Globus pallidus (tissue), 1 donor: ENCODE results near the gene COG5.

ENCODE experiments used
- DNase-seq: peaks from one replicate; pipeline ENCODE4 v3.0.0-alpha.2; 2015; ENCODE audit warnings: low spot score

Gene COG5

DNA sequence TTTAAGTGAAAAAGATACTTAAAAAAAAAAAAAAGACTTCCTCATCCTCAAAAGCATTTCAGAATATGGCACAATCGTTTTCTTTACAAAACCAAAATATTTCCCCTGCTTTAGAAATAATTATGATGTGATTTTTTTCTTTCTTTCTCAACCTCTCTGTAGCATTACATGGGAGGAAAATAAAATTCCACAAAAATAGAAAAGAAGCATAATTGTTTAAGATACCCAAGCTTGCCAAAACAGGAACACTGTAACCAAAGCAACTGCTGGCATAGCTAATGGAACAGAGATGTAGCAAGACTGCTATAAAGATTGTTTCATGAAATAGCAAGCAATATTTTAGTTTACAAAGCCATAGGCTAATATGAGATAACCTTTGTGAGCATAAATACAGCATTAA is 169.4 kb downstream of the COG5 start:
- no peak for DNase-seq

DNA sequence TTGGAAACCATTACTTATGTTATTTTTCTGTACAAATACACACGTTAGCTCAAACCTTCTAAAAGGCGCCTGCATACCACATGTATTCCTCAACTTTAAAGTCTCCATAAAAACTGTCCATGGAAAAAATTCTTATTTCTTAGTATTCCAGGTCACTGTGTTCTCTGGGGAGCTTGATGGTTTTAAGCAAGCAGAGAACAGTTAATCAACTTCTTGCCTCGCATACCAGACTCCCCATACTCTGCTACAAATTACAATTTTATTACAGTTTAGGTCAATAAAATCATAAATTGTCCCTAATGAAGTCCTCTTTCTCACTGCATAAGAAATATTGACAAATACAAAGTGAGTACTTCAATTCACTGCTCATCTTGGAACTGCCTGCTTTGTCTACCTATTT is 170.9 kb downstream of the COG5 start:
- DNase-seq = no peak

DNA sequence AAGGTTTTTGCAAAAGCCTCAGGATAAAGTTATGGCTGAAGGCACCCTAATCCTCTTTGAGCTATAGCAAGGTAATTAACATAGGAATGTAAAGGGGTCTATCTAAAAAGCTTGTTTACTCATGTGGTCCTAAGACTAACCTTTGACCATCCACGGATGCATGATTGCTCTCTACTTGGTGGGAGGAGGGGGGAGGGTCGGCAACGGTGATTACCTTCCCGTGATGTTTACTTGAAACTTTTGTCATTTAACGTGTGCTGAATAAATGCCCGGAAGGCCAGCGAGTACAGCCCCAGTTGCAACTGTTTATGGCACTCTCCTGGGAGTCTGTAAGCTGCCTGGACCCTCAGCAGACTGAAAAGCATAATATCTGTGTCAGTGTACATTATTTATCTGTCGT is 172.8 kb downstream of the COG5 start:
- no peak for DNase-seq

DNA sequence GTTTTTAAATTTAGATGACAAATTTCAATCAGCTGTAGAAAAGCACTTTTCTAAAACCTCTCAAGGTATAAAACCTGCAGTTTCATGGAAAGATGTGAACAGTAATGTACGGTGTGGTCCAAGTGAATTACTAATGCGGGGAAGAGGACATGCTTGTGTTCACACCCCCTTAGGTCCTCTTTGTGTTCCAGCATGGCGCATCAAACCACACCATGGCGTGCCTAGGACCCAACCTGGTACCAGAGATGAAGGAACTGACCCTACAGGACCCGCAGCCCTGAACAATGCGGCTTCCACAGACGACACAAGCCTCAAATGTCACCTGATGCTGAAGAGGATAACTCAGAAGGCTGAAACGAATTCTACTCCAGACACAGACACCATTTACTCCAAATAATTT is 175.1 kb downstream of the COG5 start:
- DNase-seq = no peak

DNA sequence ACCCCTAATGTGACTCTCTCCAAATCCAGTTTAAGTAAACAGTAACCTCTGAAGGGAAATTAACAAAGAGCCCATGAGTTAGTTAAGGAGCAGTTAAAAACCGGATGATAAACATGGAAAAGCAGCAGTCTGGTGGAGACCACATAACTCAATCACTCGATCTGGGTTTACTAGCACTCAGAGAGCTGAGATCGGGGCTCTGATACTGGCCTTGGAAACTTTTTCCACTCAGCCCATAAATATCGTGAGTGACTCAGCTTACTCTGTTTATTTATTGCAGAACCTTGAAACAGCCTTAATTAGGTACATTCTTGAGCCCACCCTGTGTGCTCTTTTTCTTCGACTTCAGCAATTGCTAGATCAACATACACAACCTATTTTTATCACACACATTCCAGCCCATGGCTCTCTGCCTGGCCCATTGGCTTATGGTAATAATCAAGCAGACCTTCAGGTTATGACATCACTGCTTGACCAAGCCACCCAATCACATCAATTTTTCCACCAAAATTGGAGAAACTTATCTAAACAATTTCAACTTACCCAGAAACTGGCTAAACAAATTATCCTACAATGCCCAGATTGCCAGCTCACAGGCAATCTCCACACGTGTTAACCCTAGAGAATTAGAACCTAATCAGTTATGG is 176.0 kb downstream of the COG5 start:
- DNase-seq = no peak

DNA sequence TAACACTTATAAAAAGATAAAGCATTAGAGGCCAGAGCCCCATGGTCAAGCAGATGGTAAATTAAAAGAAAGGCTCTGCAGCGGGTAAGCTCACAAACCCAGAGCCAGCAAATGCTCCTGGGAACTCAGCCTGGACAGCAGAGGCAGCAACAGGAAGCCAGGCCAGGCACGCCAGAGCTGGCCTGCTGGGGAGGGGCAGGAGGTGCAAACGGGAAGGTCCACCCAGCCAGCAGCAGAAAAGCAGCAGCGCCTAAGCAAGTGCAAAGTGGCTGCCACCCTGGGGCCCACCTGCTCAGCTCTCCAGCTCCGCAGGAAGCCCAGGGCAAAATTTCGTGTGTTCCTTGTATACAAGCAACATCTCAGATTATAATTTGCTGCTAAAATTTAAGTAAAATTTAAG is 176.6 kb downstream of the COG5 start:
- DNase-seq = no peak

DNA sequence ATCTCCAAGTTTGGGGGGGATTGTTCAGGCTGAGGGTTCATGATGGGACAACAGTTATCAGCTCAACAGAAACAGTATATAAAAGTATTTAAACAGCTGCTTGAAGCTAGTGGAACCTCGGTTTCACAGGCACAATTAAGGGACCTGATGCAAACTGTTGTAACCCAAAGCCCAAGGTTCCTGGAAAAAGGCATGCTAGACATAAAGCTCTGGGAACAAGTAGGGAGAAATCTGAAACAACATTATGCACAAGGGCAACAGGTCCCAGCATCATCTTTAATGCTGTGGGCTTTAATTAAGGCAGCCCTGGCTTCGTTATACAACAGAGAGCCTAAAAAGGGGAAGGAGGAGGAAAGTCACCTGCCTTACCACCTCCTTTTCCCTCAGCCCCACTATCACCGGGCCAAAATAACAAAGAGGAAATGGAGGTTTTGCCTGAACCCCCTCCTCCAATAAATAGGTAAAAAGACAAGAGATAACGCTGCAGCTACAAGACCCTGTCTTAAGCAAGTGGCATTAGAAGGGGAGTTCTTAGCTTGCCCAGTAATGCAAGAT is 177.1 kb downstream of the COG5 start:
- no peak for DNase-seq

DNA sequence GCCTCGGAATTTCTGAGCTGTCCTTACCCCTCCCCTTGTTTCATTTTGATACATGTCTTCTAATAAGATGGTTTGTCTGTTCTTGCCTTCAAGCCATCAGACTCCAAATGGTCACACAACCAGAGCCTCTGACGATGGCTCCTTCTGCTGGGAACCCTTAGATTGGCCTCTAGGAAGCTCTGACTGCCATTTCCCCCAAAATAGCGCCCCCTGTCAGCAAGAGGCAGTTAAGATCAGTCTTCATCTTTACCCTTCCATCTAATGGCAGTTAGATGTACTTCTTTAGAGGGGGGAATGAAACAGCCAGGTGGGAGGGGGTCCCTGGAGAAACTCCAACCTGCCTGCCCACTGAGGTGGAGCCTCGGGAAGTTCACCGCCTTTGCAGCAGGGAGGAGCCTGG is 179.7 kb downstream of the COG5 start:
- no peak for DNase-seq

DNA sequence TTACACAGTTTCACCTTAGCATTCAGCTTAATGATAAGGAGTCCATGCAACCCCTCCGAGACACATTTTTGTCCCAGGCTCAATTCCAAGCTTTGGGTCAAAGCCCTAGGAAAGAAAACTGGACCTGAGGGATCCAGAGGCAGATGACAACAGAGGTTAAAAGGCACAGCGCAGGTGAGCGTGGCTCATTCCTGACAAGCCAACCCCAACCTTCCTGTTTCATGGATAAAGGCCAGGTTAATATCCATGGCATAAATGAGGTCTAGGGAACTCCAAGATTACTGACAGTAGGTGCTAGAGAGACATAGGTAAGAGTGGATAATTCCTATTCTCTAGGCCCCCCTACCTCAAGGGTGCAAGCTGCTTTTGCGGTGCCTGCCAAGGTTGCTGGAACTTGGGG is 180.5 kb downstream of the COG5 start:
- DNase-seq = no peak

DNA sequence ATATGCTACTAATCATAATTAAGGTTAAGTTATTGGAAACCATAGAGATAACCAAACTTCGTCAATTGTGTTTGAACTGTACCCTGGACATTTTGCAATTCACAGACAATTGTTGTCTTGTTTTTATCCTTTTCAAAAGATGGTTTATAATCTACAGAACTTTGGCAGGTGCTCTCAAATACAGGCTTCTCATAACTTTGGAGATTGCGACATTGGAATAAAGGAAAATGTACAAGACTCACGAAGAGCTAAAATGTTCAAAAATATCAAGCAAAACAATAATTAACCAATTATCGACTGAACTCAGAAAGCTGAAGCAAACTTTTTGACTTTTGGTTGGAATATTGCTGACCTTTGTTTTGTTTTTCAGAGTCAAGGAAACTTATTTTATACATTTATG is 182.3 kb downstream of the COG5 start:
- DNase-seq = no peak

DNA sequence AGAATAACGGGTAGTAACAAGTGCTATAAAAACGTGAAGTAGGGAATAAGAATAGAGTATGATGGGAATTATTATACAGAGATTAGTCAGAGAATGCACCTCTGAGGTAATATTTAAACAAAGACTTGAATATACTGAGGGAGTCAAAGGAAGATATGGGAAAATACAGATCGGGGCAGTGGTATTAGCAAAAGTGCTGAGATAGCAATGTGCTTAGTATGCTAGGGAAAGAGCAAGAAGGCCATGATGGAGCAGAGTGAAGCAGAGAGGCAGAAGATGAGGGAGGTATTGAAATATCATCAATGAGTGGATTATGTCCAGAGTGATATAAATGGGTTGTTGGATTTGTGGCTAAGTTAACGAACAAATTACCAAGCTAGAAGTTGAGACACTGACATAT is 190.4 kb downstream of the COG5 start:
- DNase-seq = no peak

DNA sequence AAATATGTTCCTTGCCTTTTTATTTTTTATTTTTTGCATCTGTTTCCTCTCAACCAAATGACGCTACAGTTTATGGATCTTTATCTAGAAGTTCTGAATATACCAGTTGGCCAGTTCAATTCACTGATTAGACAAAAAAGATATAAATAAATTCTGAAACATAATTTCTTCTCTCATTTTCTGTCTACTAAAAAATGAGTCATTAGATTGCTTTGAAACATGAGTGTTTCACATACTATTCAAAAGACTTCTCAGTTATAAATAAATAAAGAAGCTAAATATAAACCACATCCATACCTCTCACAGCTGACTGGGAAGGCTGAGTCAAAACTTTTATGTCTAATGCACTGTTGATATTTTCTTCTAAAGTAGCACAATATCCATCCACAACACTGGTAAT is 191.4 kb downstream of the COG5 start:
- no peak for DNase-seq

DNA sequence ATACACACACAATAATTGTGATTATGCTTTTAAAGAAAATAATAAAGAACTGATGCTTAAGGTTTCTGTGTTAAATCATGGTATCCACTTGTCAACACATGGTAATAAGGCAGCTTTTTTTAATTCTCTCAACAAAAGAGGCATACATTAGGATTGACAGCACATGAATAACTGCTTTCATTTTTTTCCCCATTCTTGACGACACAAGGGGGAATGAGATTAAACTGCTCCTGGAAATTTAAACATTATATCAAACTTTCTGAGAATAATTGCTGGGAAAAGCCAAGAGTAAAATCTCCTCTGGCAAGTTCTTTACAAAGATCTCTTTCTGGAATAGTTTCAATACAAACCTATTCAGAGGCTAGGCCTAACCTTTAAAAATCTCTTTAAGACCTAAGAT is 192.9 kb downstream of the COG5 start:
- DNase-seq = peak; percentile 5

DNA sequence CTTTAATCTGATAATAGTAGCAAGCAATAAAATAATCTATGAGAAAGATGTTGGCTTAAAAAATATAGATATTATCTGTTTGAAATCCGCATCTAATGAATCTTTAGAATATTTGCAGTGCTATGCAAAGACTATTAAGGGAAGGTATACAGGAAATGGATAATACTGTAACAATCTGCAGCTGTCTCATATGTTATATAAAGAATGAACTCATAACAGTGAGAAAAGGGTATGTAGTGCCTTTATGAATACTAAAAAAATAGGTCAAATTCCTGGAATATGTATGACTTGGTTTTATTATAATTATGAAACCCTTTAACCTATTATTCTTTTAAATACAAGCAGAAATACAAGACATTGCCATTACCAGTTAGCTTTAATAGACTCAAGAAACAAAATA is 198.9 kb downstream of the COG5 start:
- no peak for DNase-seq

DNA sequence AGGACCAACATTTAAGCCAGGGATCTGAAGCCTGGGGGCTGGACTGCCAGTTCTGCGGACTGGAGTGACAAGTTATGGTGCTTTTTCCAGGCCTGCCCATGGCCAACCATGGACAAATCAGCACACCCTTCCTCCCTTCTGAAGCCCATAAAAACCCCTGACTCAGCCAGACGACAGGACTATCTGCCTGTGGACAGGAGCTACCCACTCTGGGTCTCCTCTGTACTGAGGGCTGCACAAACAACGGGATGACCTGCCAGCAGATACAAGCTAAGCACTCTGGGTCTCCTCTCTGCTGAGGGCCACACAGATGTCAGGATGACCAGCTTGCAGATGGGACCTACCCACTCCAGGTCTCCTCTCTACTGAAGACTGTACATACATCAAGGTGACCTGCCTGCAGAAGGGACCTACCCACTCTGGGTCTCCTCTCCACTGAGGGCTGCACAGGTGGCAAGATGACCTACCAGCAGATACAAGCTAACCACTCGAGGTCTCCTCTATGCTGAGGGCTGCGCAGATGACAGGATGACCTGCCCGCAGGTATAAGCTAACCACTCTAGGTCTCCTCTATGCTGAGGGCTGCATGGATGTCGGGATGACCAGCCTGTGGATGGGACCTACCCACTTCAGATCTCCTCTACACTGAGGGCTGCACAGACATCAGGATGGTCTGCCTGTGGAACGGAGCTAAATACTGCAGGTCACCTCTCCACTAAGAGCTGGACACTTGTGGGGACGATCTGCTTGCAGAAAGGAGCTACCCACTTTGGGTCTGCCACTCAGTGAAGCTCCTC is 204.0 kb downstream of the COG5 start:
- DNase-seq = no peak

DNA sequence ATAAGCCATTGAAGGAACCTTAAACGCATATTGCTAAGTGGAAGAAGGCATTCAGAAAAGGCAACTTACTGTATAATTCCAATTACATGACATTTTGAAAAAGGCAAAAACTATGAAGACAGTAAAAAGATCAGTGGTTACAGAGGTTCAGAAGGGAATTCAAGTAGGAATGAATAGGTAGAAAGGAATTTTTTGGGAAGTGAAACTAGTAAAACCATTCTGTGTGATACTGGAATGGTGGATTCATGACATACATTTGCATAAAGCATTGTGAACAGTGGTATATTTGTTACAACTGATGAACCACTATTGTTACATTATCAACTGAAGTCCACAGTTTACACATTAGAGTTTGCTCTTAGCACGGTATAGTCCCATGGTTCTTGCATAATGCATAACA is 208.1 kb downstream of the COG5 start:
- DNase-seq = peak; percentile 7

DNA sequence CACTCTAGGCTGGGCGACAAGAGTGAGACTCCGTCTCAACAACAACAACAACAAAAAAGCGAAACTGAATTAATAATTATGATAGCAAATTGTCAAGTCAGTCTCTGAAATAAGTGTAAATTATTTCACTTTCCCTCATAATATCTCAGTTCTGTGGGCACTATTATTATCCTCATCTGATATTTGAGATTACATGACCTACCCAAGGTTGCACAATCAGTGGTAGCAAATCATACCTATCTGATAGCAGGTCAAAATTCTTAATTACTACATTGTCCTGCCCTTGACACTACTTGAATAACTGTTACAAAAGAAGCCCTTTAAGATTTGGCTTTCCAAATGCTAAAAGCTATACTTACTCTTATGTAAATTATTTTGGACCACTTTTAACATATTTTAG is 209.1 kb downstream of the COG5 start:
- no peak for DNase-seq

DNA sequence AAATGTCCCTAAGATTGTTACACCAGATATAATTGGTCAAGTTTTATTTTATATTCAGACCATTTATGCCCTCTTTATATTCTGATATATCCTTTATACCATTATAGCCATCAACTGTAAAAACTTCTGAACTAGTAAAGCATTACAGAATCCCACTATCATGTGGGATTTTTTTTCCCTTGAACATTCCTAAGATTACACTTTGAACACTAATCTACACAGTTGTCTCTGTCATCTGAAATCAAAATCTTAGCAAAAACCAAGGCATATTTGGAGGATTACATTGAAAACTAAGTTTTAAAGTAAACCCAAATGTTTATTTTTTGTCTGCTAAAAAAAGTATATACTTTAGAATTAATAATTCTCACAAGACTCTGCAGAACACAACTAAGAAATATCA is 210.0 kb downstream of the COG5 start:
- DNase-seq = no peak

DNA sequence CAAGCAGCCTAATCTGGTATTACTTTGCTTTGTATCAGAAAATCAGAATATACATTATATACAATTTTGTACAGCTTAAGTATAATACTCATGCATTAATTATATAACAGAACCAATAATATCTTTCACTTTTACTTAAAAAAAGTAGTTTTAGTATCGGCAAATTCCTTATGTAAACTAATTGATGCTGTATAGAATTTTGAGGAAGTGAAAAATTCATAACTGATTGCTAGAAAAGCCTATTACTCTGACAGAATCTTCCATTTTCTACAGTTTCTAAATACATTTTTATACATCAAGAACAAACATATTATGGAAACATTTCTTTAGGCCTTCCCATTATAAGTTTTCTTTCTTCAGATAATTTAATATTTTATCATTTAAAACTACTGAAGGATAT is 217.8 kb downstream of the COG5 start:
- no peak for DNase-seq

DNA sequence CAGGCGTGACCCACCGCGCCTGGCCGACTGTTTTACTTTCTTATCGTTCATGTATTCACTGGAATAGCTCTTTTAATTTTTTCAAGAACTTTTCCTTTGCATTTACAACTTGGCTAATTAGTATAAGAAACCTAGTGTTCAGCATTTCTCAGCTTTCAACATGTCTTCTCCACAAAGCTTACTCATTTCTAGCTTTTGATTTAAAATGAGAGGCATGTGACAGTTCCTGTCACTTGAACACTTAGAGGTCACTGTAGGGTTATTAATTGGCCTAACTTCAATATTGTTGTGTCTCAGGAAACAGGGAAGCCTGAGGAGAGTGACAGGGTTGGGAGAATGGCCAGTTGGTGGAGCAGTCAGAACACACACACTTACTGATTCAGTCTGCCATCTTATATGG is 218.9 kb downstream of the COG5 start:
- DNase-seq = no peak

DNA sequence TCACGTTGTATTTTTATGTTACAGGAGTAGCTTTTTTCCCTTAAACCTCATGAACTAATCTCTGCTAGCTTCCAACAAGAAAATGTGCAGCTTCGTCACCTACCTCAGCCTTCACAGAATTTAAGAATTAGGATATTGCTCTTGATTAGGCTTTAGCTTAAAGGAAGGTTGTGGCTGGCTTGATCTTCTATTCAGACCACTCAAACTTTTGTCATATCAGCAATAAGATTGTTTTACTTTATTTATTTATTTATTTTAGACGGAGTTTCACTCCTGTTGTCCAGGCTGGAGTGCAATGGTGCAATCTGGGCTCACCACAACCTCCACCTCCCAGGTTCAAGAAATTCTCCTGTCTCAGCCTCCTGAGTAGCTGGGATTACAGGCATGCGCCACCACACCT is 219.4 kb downstream of the COG5 start:
- DNase-seq = no peak

DNA sequence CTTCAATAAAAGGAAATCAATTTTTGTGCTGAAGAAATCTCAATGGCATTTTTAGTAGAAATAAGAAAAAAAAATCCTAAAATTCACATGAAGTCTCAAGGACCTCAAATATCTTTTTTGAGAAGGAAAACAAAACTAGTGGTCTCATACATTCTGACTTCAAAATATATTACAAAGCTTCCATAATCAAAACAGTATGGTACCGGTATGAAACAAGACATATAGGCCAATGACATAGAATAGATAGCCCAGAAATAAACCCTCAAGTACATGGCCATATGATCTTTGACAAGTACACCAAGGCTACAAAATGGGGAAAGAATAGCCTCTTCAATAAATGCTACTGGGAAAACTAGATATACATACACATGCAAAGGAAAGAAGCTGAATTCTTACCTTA is 225.6 kb downstream of the COG5 start:
- no peak for DNase-seq

DNA sequence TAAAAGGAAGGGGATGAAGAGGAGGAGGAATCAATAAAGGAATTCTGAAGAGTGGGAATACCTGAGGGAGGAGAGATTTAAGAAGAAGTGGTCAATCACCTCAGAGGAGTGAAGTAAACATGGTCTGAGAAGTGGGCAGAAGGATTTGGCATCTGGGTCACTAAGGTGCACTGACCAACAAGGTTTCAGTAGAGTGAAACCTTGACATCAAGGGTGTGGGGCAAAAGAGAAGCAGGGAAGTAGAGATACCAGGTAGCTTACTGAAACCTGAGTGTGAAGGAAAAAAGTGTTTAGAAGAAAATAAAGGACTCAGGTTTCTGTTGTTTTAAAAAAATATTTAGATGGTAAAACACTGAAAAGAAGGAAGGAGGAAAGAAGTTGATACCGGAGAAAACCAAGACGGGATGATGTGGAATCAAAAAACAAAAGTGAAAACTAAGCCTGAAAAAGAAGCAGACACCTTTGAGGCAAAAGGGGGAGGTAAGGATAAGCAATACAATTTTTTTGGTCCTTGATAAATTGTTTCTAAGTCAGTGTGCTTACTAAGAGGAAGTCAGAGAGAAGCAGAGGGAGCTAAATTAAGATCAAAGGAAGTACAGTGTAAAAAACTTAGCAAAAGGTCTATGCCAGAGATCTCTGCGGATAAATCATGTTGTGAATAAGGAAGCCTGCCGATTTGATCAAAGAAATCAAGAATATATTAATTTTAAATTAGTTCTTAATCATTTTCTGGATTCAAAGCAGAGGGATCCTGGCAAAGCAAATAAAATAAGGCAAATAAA is 231.0 kb downstream of the COG5 start:
- DNase-seq = peak; percentile 13
